ENCODE results near the gene HLCS. TPM values are rescaled to one million over a fixed set of nuclear protein-coding genes. Genes with fewer than 3 reads are reported as not detected.

The HLCS gene
- polyA plus RNA-seq, 5 donors: 13.1 to 20.3 (median 15.9) TPM

DNA sequence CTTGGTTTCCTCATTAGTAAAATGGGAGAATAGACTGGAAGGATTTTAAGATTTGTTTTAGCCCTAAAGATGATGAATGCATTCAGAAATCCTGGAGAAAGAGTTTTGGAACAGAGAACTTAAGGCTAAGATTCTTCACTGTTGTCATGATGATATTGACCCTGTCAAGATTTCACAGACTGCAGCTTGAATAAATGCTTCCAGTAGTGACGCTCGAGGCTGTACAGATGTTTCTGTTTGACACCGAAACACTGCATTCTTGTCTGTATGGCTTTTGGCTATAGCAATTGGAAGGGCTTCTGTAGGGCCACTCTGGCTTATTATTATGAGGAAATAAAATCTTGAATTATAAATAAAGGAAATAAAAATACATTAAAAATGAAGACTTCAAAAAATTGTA is 241.8 kb downstream of the HLCS start:
- no peak for DNase-seq

DNA sequence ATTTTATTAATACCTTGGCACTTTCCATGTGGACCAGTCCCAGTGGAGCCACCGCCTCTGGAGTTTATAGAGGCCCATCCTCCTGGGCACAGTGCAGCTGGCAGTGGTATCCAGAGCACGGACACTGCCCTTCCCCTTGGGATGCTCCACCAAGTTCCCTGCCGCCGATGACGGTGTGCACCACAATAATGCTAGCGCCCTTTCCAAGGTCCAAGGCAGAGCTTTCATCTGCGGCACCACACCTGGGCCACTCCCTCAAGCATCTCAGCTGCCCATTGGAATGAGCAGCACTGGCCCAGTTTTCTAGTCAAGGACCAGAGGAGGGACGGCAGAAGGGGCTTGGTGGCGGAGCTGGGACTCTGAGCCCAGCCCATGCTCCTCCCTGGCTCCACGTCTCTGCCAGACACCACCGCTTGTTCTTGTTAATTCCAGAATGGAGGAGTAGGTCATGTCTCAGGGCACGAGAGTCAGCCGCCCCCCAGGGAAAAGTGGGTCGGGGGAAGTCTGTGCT is 243.0 kb downstream of the HLCS start:
- no peak for DNase-seq

DNA sequence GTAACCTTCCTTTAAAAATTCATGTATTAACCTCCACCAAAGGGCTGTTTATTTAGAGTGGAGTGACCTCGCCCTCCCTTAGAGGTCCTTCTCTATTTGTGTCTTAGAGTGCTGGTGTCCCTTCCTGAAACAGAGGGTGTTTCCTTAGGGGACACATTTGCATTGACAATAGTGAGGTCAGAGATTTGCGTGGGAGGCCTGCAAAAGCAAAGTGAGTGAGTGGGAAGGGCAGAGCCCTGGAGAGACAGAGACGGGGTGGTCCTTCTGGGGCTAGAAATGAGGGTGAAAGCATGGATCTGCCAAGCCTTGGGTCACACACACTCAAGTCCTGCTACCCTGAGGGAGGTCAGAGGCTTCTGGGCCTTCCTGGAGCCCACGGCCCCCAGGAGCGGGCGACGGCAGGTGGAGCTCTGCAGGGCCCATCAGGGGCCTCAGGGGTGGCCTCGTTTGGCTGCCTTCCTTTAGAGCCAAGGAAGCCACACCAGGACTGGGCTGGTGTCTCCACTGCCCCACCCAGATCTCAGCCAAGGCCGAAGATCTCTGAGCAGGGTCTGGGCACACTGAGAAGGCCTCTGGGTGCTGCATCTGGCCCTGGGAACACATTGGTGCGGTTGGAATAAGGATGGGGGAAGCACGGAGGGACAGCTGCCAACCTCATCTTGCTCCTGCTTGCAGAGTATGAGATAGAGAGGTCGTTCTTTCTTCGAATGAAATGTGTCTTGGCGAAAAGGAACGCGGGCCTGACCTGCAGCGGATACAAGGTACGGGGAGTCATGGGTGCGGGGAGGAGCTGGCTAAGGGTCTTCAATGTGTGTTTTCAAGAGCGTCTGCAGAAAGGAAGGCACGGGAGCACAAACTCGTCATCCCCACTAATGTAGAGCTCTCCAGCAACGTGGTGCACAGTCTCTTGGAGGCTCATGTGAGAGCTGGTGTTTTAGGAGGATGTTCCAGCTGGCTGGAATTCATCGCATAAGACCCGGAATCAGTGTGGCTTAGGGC is 243.8 kb downstream of the HLCS start:
- DNase-seq: no peak

DNA sequence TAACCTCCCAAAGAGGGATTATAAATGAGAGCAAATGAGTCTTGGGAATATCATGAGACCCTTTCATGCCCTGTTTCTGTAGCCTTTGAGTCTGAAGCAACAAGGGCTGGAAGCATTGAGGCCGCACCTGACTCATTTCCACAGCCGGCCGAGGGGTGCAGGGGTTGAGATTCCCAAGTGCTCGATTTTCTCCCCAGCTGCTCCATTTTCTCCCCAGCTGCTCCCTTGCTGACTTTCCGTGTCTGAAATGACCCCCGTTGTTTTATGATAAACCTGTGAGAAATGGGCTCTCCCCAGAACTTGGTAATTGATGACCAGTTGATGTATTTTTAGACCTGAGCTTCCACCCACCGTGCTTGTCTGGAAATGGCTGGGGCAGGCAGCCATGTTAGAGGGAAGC is 244.7 kb downstream of the HLCS start:
- DNase-seq: no peak

DNA sequence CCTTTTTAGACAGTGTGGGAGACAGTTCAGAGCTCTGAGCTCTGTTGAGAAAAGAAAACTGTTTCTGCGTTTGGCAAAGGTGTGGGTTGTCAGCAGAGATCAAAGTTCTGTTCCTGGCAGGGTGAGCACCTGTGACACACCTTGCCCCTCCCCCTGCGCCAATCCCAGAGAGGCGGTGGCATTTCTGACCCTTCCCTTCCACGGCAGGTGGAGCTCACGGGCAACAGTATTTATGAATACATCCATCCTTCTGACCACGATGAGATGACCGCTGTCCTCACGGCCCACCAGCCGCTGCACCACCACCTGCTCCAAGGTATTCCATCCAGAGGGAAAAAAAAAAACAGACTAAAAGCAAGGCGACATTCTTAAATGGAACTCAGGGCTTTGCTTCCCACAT is 246.9 kb downstream of the HLCS start:
- DNase-seq: no peak

DNA sequence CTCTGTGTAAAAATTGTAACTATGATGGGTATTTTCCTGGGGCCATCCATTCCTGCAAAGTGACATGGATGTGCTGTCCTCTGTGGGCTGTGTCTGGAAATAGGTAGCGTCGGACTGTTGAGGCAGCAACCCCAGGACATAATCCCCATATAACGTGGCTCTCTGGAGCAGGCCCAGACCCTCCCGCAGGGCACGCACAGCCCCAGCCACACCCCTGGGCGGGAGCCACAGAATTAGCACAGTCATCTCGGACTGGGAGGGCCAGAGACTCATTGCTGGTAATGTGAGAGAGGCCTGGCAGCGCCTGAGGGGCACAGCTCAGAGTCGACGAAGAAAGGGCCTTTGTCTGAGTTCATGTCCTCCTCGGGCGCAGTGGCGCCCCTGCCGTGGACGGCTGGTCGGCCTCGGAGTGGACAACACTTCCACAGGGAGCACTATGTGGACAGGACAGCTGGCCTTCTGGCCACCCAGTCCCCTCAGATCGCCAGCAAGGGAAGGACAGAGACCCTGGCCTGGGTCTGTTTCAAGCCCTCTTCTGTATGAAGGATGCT is 247.4 kb downstream of the HLCS start:
- no peak for DNase-seq

DNA sequence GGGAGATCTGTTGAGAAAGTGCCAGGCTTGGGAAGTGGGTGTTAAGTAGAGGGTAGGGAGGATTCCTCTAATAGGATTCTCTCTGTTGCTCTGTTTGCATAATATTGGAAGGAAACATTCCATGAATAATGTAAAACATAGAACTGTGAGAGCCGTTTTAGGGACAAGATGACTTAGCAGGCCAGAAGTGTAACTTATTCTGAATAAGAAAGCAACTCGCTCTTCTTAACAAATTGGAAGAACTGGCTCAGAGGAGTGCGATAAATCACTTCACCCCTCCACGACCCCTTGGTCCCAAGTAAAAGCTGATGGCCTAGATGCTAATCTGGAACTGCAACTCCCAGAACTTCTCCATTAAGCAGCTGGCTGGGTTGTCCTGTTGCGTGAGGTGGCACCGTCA is 248.5 kb downstream of the HLCS start:
- no peak for DNase-seq

DNA sequence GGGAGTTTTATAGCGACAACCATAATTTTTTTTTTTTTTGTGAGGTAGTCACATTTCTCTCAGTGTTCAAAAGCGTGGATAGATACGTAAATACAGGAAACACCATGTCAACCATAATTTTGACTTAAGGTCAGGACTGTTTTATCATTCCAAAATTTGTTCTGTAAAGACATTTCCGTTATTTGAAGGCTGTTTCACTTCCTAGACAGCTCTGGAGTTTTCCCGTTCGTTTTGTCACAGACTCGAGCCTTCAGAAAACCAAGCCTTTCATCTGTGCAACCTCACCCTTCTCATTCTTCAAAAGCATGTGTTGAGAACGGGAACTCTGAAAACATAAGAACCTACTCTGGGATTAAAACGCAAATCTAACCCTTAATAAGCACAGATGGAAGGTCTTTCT is 249.6 kb downstream of the HLCS start:
- no peak for DNase-seq

DNA sequence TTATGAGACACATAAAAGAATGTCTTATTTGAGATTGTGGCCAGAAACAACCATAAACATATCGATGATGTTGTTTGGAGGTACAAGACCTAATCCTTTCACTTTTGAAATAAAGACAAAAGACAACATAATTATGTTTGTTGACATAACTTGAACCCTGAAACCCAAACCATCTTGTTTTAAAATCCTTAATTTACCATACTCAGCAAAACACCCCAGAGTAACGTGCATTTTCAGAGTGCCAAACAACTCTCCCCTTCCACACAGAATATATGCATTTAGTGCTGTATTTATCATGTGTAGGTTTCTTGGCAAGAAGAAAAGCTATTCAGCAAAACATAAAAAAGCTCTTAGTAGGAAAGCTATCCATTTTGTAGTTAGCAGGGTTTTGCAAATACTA is 250.1 kb downstream of the HLCS start:
- no peak for DNase-seq

DNA sequence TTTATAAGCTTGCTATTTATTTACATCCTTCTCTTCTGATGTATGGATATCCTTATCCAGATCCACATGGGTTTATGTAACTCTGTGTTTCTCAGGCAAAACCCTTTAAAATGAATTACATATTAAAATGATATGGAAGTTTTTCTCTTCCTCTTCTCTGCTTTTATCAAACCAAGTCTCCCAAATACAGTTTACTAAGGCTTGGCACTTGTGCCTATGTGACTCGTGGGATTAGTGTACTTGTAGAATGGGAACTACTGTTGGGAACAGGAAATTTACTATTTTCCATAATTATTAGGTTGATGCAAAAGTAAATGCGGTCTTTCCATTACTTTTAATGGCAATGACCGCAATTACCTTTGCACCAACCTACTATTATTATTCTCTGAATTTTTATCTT is 252.7 kb downstream of the HLCS start:
- DNase-seq: no peak

DNA sequence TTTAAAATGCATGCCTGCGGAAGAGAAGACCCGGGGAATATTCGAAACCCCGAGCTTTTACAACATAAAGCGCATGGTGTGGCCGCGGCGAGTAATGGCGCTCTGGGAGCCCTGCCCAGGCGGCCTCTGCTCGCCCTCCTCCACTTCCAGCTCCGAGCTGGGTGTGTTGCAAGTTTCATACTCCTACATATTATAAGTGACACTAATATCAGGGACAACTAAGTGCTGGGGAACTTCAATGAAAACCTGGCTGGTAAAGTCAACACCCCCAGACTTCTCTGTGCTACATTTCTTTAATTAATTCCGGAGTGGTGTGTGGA is 255.8 kb downstream of the HLCS start:
- no peak for DNase-seq

DNA sequence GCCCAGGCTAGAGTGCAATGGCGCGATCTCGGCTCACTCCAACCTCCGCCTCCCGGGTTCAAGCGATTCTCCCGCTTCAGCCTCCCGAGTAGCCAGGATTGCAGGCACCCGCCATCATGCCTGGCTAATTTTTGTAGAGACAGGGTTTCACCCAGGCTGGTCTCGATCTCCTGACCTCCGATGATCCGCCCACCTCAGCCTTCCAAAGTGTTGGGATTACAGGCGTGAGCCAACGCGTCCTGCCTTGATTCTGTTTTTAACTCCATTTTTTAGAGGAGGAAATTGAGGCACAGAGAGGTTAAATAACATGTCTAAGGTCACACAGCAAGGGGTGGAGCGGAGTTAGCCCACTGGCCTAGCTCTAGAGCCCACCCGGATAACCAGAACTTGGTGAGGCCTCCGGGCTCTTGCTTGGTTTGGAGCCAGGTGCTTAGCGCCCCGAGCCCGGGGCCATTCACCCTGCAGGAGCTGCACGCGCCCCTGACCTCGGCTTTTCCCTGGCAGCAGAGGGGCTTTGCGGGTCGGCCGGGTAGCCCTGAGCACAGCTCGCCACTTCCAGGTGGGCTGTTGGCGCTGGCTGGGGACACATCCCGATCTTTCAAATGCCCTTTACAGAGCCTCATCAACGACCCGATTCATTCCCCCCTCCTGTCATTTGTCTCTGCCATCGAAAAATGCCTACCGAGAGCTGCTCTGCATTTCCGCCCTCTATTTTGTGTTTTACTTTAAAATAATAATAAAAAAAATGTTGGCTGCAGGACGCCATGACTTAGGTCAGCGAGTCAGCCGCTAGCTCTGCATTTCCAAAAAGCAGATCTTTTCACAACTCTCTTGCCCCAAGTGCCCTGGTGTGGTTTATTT is 256.4 kb downstream of the HLCS start:
- DNase-seq: no peak

DNA sequence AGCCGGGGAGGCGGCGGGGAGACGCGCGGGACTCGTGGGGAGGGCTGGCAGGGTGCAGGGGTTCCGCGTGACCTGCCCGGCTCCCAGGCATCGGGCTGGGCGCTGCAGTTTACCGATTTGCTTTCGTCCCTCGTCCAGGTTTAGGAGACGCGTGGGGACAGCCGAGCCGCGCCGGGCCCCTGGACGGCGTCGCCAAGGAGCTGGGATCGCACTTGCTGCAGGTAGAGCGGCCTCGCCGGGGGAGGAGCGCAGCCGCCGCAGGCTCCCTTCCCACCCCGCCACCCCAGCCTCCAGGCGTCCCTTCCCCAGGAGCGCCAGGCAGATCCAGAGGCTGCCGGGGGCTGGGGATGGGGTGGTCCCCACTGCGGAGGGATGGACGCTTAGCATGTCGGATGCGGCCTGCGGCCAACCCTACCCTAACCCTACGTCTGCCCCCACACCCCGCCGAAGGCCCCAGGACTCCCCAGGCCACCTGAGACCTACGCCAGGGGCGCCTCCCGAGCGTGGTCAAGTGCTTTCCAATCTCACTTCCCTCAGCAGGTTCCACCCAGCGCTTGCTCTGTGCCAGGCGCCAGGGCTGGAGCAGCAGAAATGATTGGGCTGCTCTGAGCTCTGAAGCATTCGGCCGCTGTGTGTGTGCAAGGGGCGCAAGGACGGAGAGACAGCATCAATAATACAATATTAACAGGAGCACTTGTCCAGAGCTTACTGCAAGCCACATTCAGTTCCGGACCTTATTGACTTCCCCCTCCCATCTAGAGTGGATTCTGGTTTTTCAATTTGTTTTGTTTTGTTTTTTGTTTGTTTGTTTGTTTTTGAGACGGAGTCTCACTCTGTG is 257.2 kb downstream of the HLCS start:
- no peak for DNase-seq

DNA sequence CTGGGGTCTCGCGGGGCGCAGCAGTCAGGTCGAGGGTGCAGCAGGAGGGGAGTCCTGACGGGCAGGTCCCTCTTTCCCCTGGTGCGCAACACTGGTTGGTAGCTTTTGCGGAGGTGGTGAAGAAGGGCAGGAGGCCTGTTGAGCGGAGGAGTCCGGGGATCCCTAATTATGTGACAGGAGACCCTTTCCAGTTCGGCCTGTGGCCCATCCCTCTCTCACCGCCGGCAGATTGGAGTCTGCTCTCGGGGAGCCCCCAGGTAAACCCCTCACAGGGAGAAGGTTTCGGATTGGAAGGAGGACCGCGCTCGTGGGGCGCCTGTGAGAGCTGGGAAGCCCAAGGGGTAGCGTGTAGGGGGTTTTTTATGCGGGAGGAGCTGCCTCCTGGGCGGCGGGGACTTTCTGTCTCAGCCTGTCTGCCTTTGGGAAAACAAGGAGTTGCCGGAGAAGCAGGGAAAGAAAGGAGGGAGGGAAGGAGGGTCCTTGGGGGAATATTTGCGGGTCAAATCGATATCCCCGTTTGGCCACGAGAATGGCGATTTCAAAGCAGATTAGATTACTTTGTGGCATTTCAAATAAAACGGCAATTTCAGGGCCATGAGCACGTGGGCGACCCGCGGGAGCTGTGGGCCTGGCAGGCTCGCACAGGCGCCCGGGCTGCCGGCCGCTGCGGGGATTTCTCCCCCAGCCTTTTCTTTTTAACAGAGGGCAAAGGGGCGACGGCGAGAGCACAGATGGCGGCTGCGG is 258.0 kb downstream of the HLCS start:
- DNase-seq: no peak

DNA sequence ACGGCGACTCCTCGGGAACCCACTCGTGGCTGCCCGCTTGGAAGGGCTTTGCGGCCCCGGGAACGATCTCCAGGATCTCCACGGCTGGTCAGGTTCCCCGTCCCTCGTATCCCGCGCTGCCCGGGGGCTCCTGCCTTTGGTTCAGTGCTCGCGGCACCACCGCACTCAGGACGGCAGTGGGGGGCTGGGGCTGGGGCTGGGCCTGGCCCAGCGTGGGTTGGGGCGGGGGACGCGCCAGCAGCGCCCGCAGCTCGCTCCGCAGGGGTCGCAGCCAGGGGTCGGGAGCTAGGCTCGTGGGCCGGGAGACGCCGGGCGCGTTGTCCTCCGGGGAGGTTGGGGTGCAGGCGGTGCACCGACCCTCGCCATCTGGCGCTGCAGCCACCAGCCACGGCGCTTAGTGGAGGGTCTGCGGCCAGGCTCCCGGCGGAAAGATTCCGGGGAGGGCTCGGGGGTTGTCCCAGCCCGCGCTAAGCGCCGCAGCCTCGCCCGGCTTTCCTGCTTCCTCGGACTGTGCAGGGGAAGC is 258.6 kb downstream of the HLCS start:
- DNase-seq: no peak

DNA sequence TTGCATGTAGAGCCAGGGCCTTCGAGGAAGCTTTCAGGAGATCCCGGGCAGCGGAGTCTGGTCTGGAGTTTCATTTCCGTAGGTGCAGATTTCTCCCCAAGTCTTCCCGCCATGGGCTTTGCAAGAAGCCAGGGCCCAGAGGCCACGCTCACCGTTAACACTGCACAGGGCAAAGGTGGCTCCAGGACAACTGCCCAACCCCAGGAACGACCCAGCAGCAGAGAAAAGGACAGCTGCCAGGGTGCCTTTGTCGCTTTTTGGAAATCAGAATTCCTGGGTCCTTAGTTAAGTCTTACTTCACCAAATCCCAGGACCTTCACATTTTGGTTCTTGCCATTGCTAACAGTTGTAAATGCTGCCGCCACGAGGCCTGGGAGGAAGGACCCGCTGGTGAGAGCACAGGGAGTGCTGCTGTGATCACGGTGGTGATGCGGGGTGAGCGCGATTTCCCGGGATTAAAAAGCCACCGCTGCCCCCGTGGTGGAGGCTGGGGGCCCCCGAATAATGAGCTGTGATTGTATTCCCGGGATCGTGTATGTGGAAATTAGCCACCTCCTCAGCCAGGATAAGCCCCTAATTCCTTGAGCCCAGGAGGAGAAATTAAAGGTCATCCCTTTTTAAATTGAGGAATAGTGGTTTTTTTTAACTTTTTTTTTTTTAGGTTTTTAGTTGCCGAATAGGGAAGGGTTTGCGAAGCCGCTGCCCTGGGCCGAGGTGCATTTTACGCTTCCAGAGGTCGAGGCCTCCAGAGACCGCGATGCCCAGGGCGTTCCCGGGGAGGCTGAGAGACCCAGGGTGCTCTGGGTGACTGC is 259.3 kb downstream of the HLCS start:
- DNase-seq: no peak

DNA sequence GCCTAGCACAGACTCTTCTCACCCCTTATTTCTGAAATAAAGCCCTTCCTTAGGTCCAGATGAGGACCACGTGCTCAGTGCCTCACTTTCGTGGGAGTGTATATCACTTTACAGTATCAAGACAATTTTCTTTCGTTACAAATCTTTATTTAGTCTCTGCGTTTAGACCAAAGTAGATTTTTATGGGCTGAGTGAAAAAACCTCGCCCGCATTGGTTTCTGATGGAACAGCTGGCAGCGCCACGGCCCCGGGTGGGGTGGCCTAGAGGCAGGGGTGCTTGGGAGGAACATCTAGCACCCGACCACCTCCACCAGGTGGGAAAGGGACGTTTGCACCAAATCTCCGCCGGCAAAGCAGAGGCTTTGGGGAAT is 260.0 kb downstream of the HLCS start:
- no peak for DNase-seq

DNA sequence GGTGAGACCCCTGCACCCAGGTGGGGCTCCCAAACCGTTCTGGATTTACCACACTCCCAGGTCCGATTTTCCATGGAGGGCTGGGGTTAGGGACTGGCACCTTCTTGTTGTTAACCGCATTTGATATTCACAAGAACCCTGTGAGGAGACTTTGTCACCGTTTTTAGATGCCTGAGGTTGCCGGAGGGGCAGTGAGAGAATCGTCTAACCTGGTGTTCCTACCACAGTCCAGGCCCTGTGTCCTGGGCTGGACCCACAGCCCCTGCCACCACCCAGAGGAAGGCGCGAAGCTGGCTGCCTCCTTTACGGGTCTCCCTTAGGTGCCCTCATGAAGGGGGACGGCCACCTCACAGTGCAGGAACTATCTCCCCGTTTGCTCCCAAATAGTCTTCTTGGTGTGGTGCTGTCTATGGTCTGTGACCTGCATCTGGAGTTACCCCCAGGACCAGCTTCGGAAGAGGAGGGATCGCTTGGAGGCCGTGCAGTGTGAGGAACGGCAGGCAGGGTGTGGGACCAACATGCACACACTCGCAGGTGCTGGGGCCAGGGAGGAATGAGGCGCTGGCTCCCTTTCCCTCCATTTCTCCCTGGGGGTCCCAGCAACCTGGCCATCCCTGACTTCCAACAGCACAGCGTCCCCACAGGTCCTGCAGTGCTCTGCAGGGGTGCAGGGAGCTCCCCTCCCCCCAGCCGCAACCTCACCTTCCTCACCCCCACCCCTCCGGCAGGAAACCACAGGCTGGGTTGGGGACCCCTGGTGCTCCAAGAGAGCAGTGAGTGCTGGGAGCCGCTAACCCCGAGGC is 260.6 kb downstream of the HLCS start:
- DNase-seq: no peak
